H9 (cell line): ENCODE results near the gene MDFIC. TPM values are rescaled to one million over a fixed set of nuclear protein-coding genes. Genes with fewer than 3 reads are reported as not detected.

Experiments used
- DNase-seq: peaks from one replicate; pipeline ENCODE4 v3.0.0-alpha.2; 2017
- H2AFZ ChIP-seq: one replicate; pipeline ENCODE4 v1.6.1; 2013; ENCODE audit warnings: mild to moderate bottlenecking, low read length, control low read depth, moderate library complexity
- H2AK5ac ChIP-seq: 2 replicates; pipeline ENCODE4 v1.6.1; 2013; ENCODE audit warnings: low read length, control low read depth, mixed read lengths; ENCODE audit not compliant: insufficient read length
- H2BK120ac ChIP-seq: one replicate; pipeline ENCODE4 v1.6.1; 2013; ENCODE audit warnings: low read depth, mild to moderate bottlenecking, low read length, control low read depth, inconsistent platforms; ENCODE audit not compliant: poor library complexity, severe bottlenecking
- H2BK12ac ChIP-seq: 2 replicates; pipeline ENCODE4 v1.6.1; 2013; ENCODE audit warnings: low read length, control low read depth, mixed read lengths, low read depth; ENCODE audit not compliant: insufficient read length
- H2BK15ac ChIP-seq: 2 replicates; pipeline ENCODE4 v1.6.1; 2013; ENCODE audit warnings: low read depth, low read length, control low read depth
- H2BK20ac ChIP-seq: one replicate; pipeline ENCODE4 v1.6.1; 2013; ENCODE audit warnings: low read depth, mild to moderate bottlenecking, low read length, control low read depth, inconsistent platforms; ENCODE audit not compliant: poor library complexity, severe bottlenecking
- H2BK5ac ChIP-seq: 2 replicates; pipeline ENCODE4 v1.6.1; 2013; ENCODE audit warnings: low read length, control low read depth, mixed read lengths; ENCODE audit not compliant: insufficient read length
- H3K14ac ChIP-seq: 2 replicates; pipeline ENCODE4 v1.6.1; 2013; ENCODE audit warnings: low read length, control low read depth; ENCODE audit not compliant: insufficient read depth
- H3K18ac ChIP-seq: 2 replicates; pipeline ENCODE4 v1.6.1; 2013; ENCODE audit warnings: low read depth, mild to moderate bottlenecking, mixed read lengths, low read length, control low read depth; ENCODE audit not compliant: insufficient read length
- H3K23ac ChIP-seq: 2 replicates; pipeline ENCODE4 v1.6.1; 2013; ENCODE audit warnings: low read length, control low read depth, mixed read lengths, low read depth; ENCODE audit not compliant: insufficient read length
- H3K23me2 ChIP-seq: 2 replicates; pipeline ENCODE4 v1.6.1; 2013; ENCODE audit warnings: low read depth, mild to moderate bottlenecking, mixed read lengths, low read length, control low read depth; ENCODE audit not compliant: insufficient read length, poor library complexity, severe bottlenecking
- H3K27ac ChIP-seq: 2 replicates; pipeline ENCODE4 v1.5.1; 2013; ENCODE audit warnings: low read length, control low read depth, mixed read lengths, low read depth; ENCODE audit not compliant: insufficient read length
- H3K27me3 ChIP-seq: 2 replicates; pipeline ENCODE4 v1.6.1; 2013; ENCODE audit warnings: low read length, control low read depth, inconsistent platforms; ENCODE audit not compliant: insufficient read depth
- H3K4ac ChIP-seq: 2 replicates; pipeline ENCODE4 v1.6.1; 2013; ENCODE audit warnings: low read depth, mild to moderate bottlenecking, control low read depth, inconsistent platforms, low read length, moderate library complexity
- H3K4me1 ChIP-seq: 2 replicates; pipeline ENCODE4 v1.6.1; 2013; ENCODE audit warnings: low read length, control low read depth, inconsistent platforms; ENCODE audit not compliant: insufficient read depth
- H3K4me2 ChIP-seq: 2 replicates; pipeline ENCODE4 v1.6.1; 2013; ENCODE audit warnings: low read length, control low read depth, mixed read lengths; ENCODE audit not compliant: insufficient read length, insufficient read depth
- H3K56ac ChIP-seq: 2 replicates; pipeline ENCODE4 v1.6.1; 2013; ENCODE audit warnings: low read depth, mild to moderate bottlenecking, mixed read lengths, low read length, control low read depth; ENCODE audit not compliant: insufficient read length
- H3K79me1 ChIP-seq: 2 replicates; pipeline ENCODE4 v1.6.1; 2013; ENCODE audit warnings: low read depth, mild to moderate bottlenecking, moderate library complexity, low read length, control low read depth, inconsistent platforms; ENCODE audit not compliant: insufficient read depth, poor library complexity, severe bottlenecking
- H3K79me2 ChIP-seq: 2 replicates; pipeline ENCODE4 v1.6.1; 2013; ENCODE audit warnings: low read length, control low read depth, inconsistent platforms; ENCODE audit not compliant: insufficient read depth
- H3K9ac ChIP-seq: 2 replicates; pipeline ENCODE4 v1.6.1; 2013; ENCODE audit warnings: low read length, control low read depth, mixed read lengths; ENCODE audit not compliant: insufficient read length; ENCODE audit errors: extremely low read depth
- H3K9me3 ChIP-seq: one replicate; pipeline ENCODE4 v1.6.1; 2013; ENCODE audit warnings: low read depth, low read length, inconsistent platforms; ENCODE audit not compliant: control insufficient read depth
- H3T11ph ChIP-seq: one replicate; pipeline ENCODE4 v1.6.1; 2013; ENCODE audit warnings: mild to moderate bottlenecking, low read length, control low read depth, inconsistent platforms
- H4K20me1 ChIP-seq: one replicate; pipeline ENCODE4 v1.6.1; 2013; ENCODE audit not compliant: control insufficient read depth, insufficient read length, insufficient read depth
- H4K5ac ChIP-seq: 2 replicates; pipeline ENCODE4 v1.6.1; 2013; ENCODE audit warnings: low read depth, mild to moderate bottlenecking, mixed read lengths, low read length, control low read depth; ENCODE audit not compliant: insufficient read length
- H4K8ac ChIP-seq: replicated peaks from 2 replicates; pipeline ENCODE4 v1.6.1; 2013; ENCODE audit warnings: low read length, control low read depth, mixed read lengths, low read depth; ENCODE audit not compliant: insufficient read length
- H4K91ac ChIP-seq: 2 replicates; pipeline ENCODE4 v1.6.1; 2013; ENCODE audit warnings: low read depth, mild to moderate bottlenecking, moderate library complexity, mixed read lengths, low read length, control low read depth; ENCODE audit not compliant: insufficient read length
- H3K27ac Mint-ChIP-seq, 3 experiments: 2 replicates in 2 of 3; 3 replicates in 1 of 3; pipeline ENCODE4 v1.8.0; 2020 to 2021; ENCODE audit warnings: mixed read lengths in 3 of 3, mild to moderate bottlenecking in 1 of 3, moderate library complexity in 1 of 3
- H3K27me3 Mint-ChIP-seq: 2 replicates; pipeline ENCODE4 v1.8.0; 2021; ENCODE audit warnings: low read depth, mild to moderate bottlenecking, moderate library complexity, mixed read lengths
- H3K36me3 Mint-ChIP-seq, 3 experiments: 2 replicates in 2 of 3; 3 replicates in 1 of 3; pipeline ENCODE4 v1.8.0; 2020 to 2021; ENCODE audit warnings: low read depth in 3 of 3, mixed read lengths in 3 of 3; ENCODE audit not compliant: insufficient read depth in 1 of 3
- H3K4me1 Mint-ChIP-seq, 2 experiments: 2 replicates each; pipeline ENCODE4 v1.8.0; 2020; ENCODE audit warnings: mixed read lengths in 2 of 2
- H3K4me3 Mint-ChIP-seq, 2 experiments: 2 replicates in 1 of 2; 3 replicates in 1 of 2; pipeline ENCODE4 v1.8.0; 2020 to 2021; ENCODE audit warnings: mild to moderate bottlenecking in 2 of 2, mixed read lengths in 2 of 2, moderate library complexity in 1 of 2
- H3K9me3 Mint-ChIP-seq, 2 experiments: 2 replicates in 1 of 2; 3 replicates in 1 of 2; pipeline ENCODE4 v1.8.0; 2020; ENCODE audit warnings: mild to moderate bottlenecking in 2 of 2, mixed read lengths in 2 of 2, moderate library complexity in 1 of 2
- whole genome bisulfite sequencing: extraction: QIAGEN DNeasy Blood & Tissue Kit; methylation state at CpG from one replicate; pipeline ENCODE4 v1.1.7; 2013; ENCODE audit warnings: missing lambda C conversion rate, low lambda C conversion rate, mixed read lengths; ENCODE audit not compliant: insufficient read length; ENCODE audit errors: extremely low coverage; 5-methylcytosine and 5-hydroxymethylcytosine counted together
- total RNA-seq: library from RNA; stranded (reverse); gene quantifications from 2 replicates; pipeline ENCODE4 v1.2.1, GENCODE V29; 2021
- TF ChIP-seq, protein P1 (sequence below): fragments of 200-600 bp; sonication (generic); conservative IDR thresholded peaks from 3 replicates; pipeline ENCODE4 v1.8.0; 2021; ENCODE audit warnings: antibody characterized with exemption, mild to moderate bottlenecking

MDFIC gene
- total RNA-seq, 1 experiment from 2014 or later = 2.0 TPM

DNA sequence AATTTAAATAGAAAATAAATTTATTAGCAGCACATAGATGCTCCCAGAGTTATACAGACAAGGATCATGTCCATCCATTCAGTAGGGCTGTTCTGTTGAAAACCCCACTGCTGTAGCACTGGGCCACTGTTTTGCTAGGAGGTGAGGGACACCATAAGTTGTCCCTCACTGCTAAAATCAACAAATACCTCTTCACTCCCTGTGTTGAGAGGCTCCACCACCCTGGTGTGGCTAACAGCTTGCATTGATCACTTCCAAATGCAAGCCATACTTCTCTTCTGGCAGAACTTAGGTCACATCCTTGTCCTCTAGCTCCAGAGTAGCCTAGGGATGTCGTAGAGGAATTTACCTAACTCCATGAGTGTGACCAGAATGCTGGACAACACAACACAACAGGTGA lies 55.4 kb downstream of the MDFIC start:
- no peak overlapping the region for H3K27ac ChIP-seq
- no peak overlapping the region for H2BK120ac ChIP-seq
- no peaks in the 10 kb centered on the region for H3K27me3 ChIP-seq
- Mint-ChIP-seq H3K27ac (peak overlapping the region in 1 of 3 experiments; percentile 59; a peak in 2 of 7 replicates), H3K4me3 (no peak overlapping the region), H3K36me3 (no peaks in the 10 kb centered on the region), H3K9me3 (no peaks in the 10 kb centered on the region), H3K4me1 (peaks cover 10 to 15% of the 10 kb centered on the region in 2 experiments), H3K27me3 (no peaks in the 10 kb centered on the region)
- TF ChIP-seq, protein P1, sequence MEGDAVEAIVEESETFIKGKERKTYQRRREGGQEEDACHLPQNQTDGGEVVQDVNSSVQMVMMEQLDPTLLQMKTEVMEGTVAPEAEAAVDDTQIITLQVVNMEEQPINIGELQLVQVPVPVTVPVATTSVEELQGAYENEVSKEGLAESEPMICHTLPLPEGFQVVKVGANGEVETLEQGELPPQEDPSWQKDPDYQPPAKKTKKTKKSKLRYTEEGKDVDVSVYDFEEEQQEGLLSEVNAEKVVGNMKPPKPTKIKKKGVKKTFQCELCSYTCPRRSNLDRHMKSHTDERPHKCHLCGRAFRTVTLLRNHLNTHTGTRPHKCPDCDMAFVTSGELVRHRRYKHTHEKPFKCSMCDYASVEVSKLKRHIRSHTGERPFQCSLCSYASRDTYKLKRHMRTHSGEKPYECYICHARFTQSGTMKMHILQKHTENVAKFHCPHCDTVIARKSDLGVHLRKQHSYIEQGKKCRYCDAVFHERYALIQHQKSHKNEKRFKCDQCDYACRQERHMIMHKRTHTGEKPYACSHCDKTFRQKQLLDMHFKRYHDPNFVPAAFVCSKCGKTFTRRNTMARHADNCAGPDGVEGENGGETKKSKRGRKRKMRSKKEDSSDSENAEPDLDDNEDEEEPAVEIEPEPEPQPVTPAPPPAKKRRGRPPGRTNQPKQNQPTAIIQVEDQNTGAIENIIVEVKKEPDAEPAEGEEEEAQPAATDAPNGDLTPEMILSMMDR = no peak
- H3K4ac ChIP-seq = no peak overlapping the region
- H4K91ac ChIP-seq = no peak overlapping the region
- H3K79me1 ChIP-seq = no peaks in the 10 kb centered on the region
- peak; percentile 34 for DNase-seq
- no peak overlapping the region for H2BK5ac ChIP-seq
- H3K23me2 ChIP-seq = no peaks in the 10 kb centered on the region
- no peak overlapping the region for H3K14ac ChIP-seq
- H2AK5ac ChIP-seq = no peak overlapping the region
- no peak overlapping the region for H3K4me2 ChIP-seq
- no peak overlapping the region for H3K56ac ChIP-seq
- no peak overlapping the region for H2BK12ac ChIP-seq
- H3K9ac ChIP-seq = no peak overlapping the region
- no CpG with 5 or more reads among the region's 1 CpG for WGBS
- no peak overlapping the region for H4K5ac ChIP-seq
- no peak overlapping the region for H4K8ac ChIP-seq
- no peaks in the 10 kb centered on the region for H4K20me1 ChIP-seq
- no peaks in the 10 kb centered on the region for H3K9me3 ChIP-seq
- no peak overlapping the region for H3K18ac ChIP-seq
- no peak overlapping the region for H2BK20ac ChIP-seq
- H2AFZ ChIP-seq = no peak overlapping the region
- H2BK15ac ChIP-seq = no peak overlapping the region
- H3K23ac ChIP-seq = no peak overlapping the region
- H3K79me2 ChIP-seq = no peaks in the 10 kb centered on the region
- peaks cover 5% of the 10 kb centered on the region for H3K4me1 ChIP-seq
- H3T11ph ChIP-seq = no peak overlapping the region
